Natural killer cell treated with Interleukin-12 subunit alpha and Interleukin-12 subunit beta and Interleukin-15 and Interleukin-18, amount 100 ng/mL, for 72 hours (primary cell): Measurements from ENCODE around the gene GNG8. TPM values are rescaled to one million over a fixed set of nuclear protein-coding genes. Genes with fewer than 3 reads are reported as not detected.

ENCODE experiments used
- ATAC-seq, 2 donors: fragments of 150-1000 bp; cut with Tn5 transposase in 1 of 2; sonication (Bioruptor Pico), chemical (Tn5 transposase) in 1 of 2; 2 replicates each; pipeline ENCODE4 v1.10.0; 2021
- DNase-seq: peaks from one replicate; pipeline ENCODE4 v3.0.0; 2022; ENCODE audit warnings: low spot score
- H3K27ac Mint-ChIP-seq, 2 donors: 1 replicate in 1 of 2; 2 replicates in 1 of 2; pipeline ENCODE4 v1.8.0; 2022; ENCODE audit warnings: mixed read lengths in 2 of 2, mild to moderate bottlenecking in 1 of 2, moderate library complexity in 1 of 2
- H3K27me3 Mint-ChIP-seq, 2 donors: 1 replicate in 1 of 2; 2 replicates in 1 of 2; pipeline ENCODE4 v1.8.0; 2022; ENCODE audit warnings: mixed read lengths in 2 of 2
- H3K36me3 Mint-ChIP-seq: one replicate; pipeline ENCODE4 v1.8.0; 2022; ENCODE audit warnings: mixed read lengths
- H3K4me1 Mint-ChIP-seq, 2 donors: 1 replicate in 1 of 2; 2 replicates in 1 of 2; pipeline ENCODE4 v1.8.0; 2022; ENCODE audit warnings: low read depth in 2 of 2, mixed read lengths in 2 of 2, mild to moderate bottlenecking in 1 of 2
- H3K4me3 Mint-ChIP-seq: one replicate; pipeline ENCODE4 v1.8.0; 2022; ENCODE audit warnings: mixed read lengths
- H3K9me3 Mint-ChIP-seq: 2 replicates; pipeline ENCODE4 v1.8.0; 2022; ENCODE audit warnings: mixed read lengths
- total RNA-seq, 2 donors: library from RNA; stranded (reverse); gene quantifications; one replicate each; pipeline ENCODE4 v1.2.3, GENCODE V29; 2022

GNG8 gene
- 1 to 10 TPM in 1 of 2 donors, not detected in 1; 3.0 TPM for total RNA-seq

GRCh38 chr19:46635920-46636761 lies at the start of gene GNG8:
Gene GNG8, minus strand, starts transcription at chr19:46636202. Its CDS starts 1,520 bp downstream, at chr19:46634682.
- ATAC-seq, result no peak
- Mint-ChIP-seq H3K4me1 (peaks cover 10 to 17% of the 10 kb centered on the region in 2 donors), H3K36me3 (no peaks in the 10 kb centered on the region), H3K27me3 (peaks cover 16 to 25% of the 10 kb centered on the region in 2 donors), H3K4me3 (peak within 1 kb of the TSS; percentile 15), H3K9me3 (no peaks in the 10 kb centered on the region), H3K27ac (peak within 1 kb of the TSS in 1 of 2 donors; percentile 18)
- DNase-seq, result no peak

- Mint-ChIP-seq H3K9me3 (no peaks in the 10 kb centered on the region), H3K4me1 (peaks cover 0 to under 1% of the 10 kb centered on the region in 2 donors), H3K4me3 (no peak overlapping the region), H3K27ac (peak overlapping the region in 1 of 2 donors; percentile 20), H3K27me3 (no peaks in the 10 kb centered on the region), H3K36me3 (peaks cover 6% of the 10 kb centered on the region)
- DNase-seq (no peak), ATAC-seq (no peak)
These were observed 49.2 kb upstream of the GNG8 start for GRCh38 chr19:46685189-46685588.

- Mint-ChIP-seq H3K4me3 (no peak overlapping the region), H3K27me3 (no peaks in the 10 kb centered on the region), H3K27ac (no peak overlapping the region), H3K36me3 (peaks cover 6% of the 10 kb centered on the region), H3K4me1 (peaks cover 0 to 21% of the 10 kb centered on the region in 2 donors), H3K9me3 (no peaks in the 10 kb centered on the region)
- DNase-seq, result no peak
- ATAC-seq, result peak; percentile 76 to 87
These were observed 42.2 kb upstream of the GNG8 start for GRCh38 chr19:46678110-46678732.

GRCh38 chr19:46674416-46675178 lies 38.6 kb upstream of the GNG8 start:
- H3K4me1 Mint-ChIP-seq, result peaks cover 0 to 21% of the 10 kb centered on the region in 2 donors
- DNase-seq, result no peak
- H3K36me3 Mint-ChIP-seq, result peaks cover 6% of the 10 kb centered on the region
- H3K27me3 Mint-ChIP-seq, result no peaks in the 10 kb centered on the region
- H3K9me3 Mint-ChIP-seq, result no peaks in the 10 kb centered on the region
- no peak overlapping the region for H3K4me3 Mint-ChIP-seq
- no peak for ATAC-seq
- H3K27ac Mint-ChIP-seq, result peak overlapping the region in 1 of 2 donors; percentile 65

DNA sequence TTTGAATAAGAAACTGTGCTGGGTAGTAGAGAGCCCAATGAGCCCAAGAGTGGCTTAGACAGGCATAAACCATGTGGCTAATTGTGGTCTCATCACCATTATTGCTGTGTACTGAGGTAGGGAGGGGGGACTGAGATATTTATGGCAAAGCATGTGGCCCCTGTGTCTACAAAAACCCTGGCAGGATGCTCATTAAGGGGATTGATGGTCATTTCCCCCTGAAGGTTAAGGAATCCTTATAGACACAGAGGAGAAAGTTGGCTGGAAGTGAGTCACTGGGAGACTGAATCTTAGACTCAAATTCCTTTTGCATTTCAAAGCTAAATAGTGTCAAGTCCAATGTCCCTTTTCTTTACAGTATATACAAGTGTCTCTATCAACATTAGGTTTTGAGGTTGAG lies 34.8 kb upstream of the GNG8 start:
- Mint-ChIP-seq H3K27me3 (no peaks in the 10 kb centered on the region), H3K4me1 (peaks cover 0 to 11% of the 10 kb centered on the region in 2 donors), H3K36me3 (peaks cover 6% of the 10 kb centered on the region), H3K9me3 (no peaks in the 10 kb centered on the region), H3K4me3 (no peak overlapping the region), H3K27ac (no peak overlapping the region)
- DNase-seq, result no peak
- no peak for ATAC-seq

DNA sequence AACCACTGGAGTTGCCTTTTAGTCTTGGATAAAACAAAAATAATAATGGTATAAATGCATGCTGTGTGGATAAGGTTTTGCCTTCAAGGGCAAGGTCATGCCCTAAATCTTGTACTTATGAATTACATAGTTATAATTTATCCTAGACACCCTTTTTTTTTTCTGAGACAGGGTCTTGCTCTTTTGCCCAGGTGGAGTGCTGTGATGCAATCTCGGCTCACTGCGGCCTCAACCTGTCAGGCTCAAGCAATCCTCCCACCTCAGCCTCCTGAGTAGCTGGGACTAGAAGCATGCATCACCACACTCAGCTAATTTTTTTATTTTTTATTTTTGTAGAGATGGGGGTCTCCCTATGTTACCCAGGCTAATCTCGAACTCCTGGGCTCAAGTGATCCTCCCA lies 32.7 kb upstream of the GNG8 start:
- ATAC-seq (no peak), DNase-seq (no peak)
- H3K9me3 Mint-ChIP-seq, result no peaks in the 10 kb centered on the region
- H3K27ac Mint-ChIP-seq, result no peak overlapping the region
- no peaks in the 10 kb centered on the region for H3K27me3 Mint-ChIP-seq
- H3K36me3 Mint-ChIP-seq, result peaks cover under 1% of the 10 kb centered on the region
- no peaks in the 10 kb centered on the region for H3K4me1 Mint-ChIP-seq
- H3K4me3 Mint-ChIP-seq, result no peak overlapping the region

GRCh38 chr19:46665072-46665471 lies 29.1 kb upstream of the GNG8 start:
- H3K4me3 Mint-ChIP-seq, result no peak overlapping the region
- DNase-seq (no peak), ATAC-seq (no peak)
- peaks cover 3 to 12% of the 10 kb centered on the region in 2 donors for H3K27me3 Mint-ChIP-seq
- H3K4me1 Mint-ChIP-seq, result peaks cover 9 to 13% of the 10 kb centered on the region in 2 donors
- H3K36me3 Mint-ChIP-seq, result no peaks in the 10 kb centered on the region
- H3K27ac Mint-ChIP-seq, result no peak overlapping the region
- H3K9me3 Mint-ChIP-seq, result no peaks in the 10 kb centered on the region

DNA sequence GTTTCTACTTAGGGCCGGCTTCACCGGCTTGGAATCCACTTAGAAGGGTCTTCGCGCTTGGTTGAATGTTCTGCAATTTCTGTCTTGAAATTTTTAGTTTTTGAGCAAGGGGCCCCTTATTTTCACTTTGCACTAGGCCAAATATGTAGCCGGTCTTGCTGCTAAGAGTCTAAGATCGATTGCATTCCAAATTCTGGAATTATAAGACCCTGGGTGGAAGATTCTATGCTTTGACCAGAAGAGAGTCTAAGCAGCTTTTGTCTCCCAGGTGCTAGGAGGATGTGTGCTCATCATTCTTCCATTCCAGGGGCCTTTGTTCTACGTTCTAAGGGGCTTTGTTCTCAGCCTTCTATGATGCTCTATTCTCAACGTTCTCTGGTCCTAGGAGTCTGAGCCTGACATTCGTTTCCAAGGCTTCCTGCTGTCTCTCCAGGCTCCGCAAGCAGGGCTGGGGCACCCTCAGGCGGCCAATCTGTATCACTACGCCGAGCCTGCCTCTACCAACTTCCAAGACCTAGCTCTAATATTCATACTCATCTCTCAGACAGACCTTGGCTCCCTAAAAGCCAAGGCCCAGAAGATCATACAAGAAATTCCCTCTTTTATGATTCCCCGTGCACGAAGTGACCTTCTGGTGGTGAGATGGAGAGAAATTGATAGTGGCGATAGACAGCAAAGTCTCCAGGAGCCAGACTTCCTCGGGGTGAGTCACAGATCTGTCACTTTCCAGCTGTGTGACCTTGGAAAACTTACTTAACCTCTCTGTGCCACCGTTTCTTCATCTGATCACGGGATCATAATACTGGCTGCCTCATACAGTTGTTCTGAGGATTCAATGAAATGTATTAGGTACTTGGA lies 26.0 kb upstream of the GNG8 start:
- Mint-ChIP-seq H3K4me1 (peaks cover 16 to 20% of the 10 kb centered on the region in 2 donors), H3K4me3 (peak overlapping the region; percentile 81), H3K9me3 (no peaks in the 10 kb centered on the region), H3K27ac (peak overlapping the region; percentile 4 to 19), H3K27me3 (peaks cover 13 to 29% of the 10 kb centered on the region in 2 donors), H3K36me3 (no peaks in the 10 kb centered on the region)
- DNase-seq, result peak; percentile 76
- peak; percentile 31 to 34 for ATAC-seq

GRCh38 chr19:46661020-46661731 lies 25.2 kb upstream of the GNG8 start, which contains the start of gene DACT3:
Gene DACT3, minus strand, starts transcription at chr19:46661182. Its CDS starts 118 bp downstream, at chr19:46661064.
- no peaks in the 10 kb centered on the region for H3K36me3 Mint-ChIP-seq
- peak; percentile 100 for DNase-seq
- H3K4me1 Mint-ChIP-seq, result peaks cover 16 to 20% of the 10 kb centered on the region in 2 donors
- peak; percentile 95 to 96 for ATAC-seq
- H3K9me3 Mint-ChIP-seq, result no peaks in the 10 kb centered on the region
- peak within 1 kb of the TSS; percentile 81 for H3K4me3 Mint-ChIP-seq
- H3K27me3 Mint-ChIP-seq, result peaks cover 16 to 29% of the 10 kb centered on the region in 2 donors
- peak within 1 kb of the TSS; percentile 4 to 19 for H3K27ac Mint-ChIP-seq

GRCh38 chr19:46660551-46661019 lies 24.6 kb upstream of the GNG8 start:
- peaks cover 16 to 20% of the 10 kb centered on the region in 2 donors for H3K4me1 Mint-ChIP-seq
- ATAC-seq, result no peak
- H3K4me3 Mint-ChIP-seq, result peak overlapping the region; percentile 81
- no peak overlapping the region for H3K27ac Mint-ChIP-seq
- DNase-seq, result no peak
- no peaks in the 10 kb centered on the region for H3K36me3 Mint-ChIP-seq
- no peaks in the 10 kb centered on the region for H3K9me3 Mint-ChIP-seq
- peaks cover 16 to 29% of the 10 kb centered on the region in 2 donors for H3K27me3 Mint-ChIP-seq

- Mint-ChIP-seq H3K36me3 (no peaks in the 10 kb centered on the region), H3K4me3 (peak overlapping the region; percentile 78), H3K9me3 (no peaks in the 10 kb centered on the region), H3K27ac (no peak overlapping the region), H3K4me1 (peaks cover 16 to 20% of the 10 kb centered on the region in 2 donors), H3K27me3 (peaks cover 17 to 32% of the 10 kb centered on the region in 2 donors)
- no peak for ATAC-seq
- DNase-seq, result no peak
These were observed 24.1 kb upstream of the GNG8 start for GRCh38 chr19:46660008-46660517.
